Medulla oblongata (tissue), 1 donor: Measurements from ENCODE around the gene DLG1.

Experiments used
- DNase-seq: peaks from one replicate; pipeline ENCODE4 v3.0.0-alpha.2; 2015; ENCODE audit errors: extremely low spot score

Gene DLG1

DNA sequence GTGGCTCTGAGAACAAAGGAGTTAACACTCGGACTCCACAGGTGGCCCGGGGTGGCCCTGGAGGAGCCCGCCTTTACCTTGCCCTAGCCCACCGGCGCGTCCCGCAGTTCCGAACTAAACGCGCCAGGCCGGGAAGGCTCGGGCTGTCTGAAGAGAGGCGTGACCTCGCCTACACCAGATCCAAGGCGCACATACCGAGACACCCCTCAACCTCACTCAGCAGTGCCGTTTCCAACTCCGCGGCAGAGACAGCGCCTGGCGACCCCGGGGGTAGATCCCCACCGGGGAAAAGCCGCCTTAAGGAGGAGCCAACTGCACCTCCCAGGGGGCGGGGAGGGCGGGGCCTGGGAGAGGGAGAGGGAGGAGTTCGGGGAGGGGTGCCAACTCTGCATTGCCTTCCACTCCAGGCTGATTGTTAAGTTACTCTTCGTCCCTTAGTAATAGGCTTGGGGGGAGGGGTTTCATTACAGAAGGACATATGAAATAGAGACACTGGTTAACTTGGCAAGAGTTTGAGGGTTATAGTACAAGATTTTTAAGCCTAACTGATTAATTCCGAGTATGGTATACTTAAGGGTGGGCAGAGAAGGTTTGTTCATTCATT, at the start of gene DLG1:
TSS of gene DLG1 (minus strand) at position 272 of the 604 bp plus-strand sequence. CDS start 1,408 bp downstream, outside the sequence.
- DNase-seq: peak; percentile 85

DNA sequence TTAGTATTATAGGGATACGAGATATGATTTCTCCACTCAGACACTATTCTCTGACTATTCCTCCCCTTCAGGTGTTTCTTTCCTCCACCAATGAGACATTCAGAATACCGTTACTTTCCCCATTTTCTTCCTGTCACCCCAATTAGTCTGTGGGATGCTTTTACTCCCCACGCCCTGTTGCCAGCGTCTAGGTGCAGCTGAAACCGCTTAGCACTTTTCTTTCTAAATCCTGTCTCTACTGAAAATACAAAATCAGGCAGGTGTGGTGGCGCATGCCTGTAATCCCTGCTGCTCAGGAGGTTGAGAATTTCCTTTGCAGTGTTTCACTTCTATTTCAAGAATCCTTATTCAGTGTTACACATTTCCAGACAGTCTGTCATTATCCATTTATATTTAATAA, 49.6 kb upstream of the DLG1 start:
- DNase-seq: no peak

GRCh38 chr3:197345390-197345789, 47.0 kb upstream of the DLG1 start:
- no peak for DNase-seq

- no peak for DNase-seq
Observed at GRCh38 chr3:197344582-197345318, 46.3 kb upstream of the DLG1 start.

GRCh38 chr3:197343656-197344408, 45.4 kb upstream of the DLG1 start:
- no peak for DNase-seq

GRCh38 chr3:197343111-197343510, 44.7 kb upstream of the DLG1 start:
- DNase-seq: no peak

GRCh38 chr3:197340521-197340871, 42.1 kb upstream of the DLG1 start:
- no peak for DNase-seq

DNA sequence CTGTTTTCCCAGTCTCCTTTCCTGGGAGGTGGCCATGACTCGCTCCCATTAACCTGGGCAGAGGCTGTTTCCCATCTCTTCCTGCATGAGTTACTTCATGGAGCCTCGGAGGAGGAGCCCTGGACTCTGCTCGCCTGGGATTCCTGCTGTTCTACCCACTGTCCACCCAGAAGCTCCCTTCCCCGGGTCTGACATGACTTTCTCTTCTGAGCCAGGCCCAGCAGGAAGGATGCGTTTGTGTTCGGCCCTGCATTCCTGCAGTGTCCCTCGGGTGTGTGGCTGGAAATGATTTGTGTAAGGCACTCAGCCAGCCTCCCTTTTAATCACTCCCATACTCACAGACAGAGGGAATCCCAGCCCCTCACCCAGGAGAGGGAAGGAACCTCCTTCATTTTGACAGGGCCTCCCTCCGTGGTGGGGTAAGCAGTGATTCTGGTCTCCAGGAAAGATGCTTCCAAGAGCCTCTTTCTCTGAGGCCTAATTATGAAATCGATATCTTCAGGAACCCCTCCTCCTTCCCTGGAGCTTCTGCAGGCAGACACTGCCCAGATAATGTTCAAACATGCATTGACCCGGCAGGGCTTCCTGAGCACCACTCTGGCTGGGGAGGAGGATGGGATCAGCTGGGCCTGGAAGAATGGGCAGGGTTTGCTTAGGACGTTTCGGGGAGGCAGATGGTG, 41.6 kb upstream of the DLG1 start:
- DNase-seq: no peak

- no peak for DNase-seq
Observed at GRCh38 chr3:197338586-197338985, 40.2 kb upstream of the DLG1 start.

- no peak for DNase-seq
Observed at GRCh38 chr3:197337656-197338055, 39.2 kb upstream of the DLG1 start.

DNA sequence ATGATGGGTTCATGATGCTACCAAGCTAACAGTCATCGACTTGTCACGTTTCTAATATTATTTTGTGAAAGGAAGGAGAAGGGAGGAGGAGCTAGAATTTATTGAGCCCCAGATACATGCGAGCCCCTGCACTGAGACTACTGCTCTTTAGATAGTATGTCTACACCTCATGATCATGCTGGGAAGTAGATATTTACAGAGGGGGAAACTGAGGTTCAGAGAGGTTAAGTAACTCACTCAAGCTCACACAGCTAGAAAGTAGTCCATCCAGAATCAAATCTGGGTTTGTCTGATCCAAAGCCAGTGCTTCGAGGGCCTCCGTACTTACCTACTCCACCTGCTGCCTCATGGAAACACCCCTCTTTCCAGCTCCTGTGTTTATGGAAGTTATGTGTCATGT, 38.8 kb upstream of the DLG1 start:
- DNase-seq: no peak

DNA sequence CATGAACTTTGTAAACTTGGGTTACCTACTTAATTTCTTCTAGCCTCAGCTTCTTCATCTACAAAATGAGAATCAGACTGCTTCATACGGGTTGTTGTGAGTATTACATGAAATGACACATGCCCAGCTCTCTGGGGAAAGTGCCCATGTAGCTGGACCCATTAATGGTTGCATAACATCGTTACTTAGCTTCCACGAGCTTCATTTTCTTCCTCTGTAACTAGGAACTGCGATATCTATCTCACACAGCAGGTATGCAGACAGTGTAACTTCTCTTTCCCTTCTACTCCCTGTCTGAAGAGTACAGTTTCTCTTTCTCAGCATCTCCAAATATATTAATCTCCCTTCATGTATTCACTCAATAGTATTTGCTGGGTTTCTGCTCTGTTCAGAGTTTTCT, 37.9 kb upstream of the DLG1 start:
- no peak for DNase-seq

- no peak for DNase-seq
Observed at GRCh38 chr3:197335428-197336132, 37.2 kb upstream of the DLG1 start.

- DNase-seq: no peak
Observed at GRCh38 chr3:197333901-197334639, 35.7 kb upstream of the DLG1 start.

GRCh38 chr3:197331131-197331530, 32.7 kb upstream of the DLG1 start:
- no peak for DNase-seq

- DNase-seq: peak; percentile 85
Observed at GRCh38 chr3:197329382-197329781, 31.0 kb upstream of the DLG1 start.

DNA sequence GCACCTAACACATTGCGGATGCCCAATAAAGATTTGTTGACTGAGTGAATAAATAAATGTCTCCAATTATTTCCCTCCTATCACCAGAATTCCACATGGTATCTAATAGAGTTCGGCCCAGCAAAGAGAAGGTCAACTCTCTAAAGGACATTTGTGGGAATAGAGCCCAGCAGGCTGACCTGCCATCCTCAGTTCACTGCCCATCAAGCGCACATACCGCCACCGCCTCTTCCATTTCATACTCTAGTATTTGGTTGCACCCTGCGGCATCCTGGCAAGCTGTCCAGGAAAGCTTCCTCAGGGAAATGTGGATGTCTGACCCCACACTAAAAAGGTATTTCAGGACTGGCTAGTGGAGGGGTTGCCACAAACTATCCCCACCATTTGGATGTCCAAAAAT, 29.8 kb upstream of the DLG1 start:
- DNase-seq: no peak

- peak; percentile 84 for DNase-seq
Observed at GRCh38 chr3:197327701-197328100, 29.3 kb upstream of the DLG1 start.

DNA sequence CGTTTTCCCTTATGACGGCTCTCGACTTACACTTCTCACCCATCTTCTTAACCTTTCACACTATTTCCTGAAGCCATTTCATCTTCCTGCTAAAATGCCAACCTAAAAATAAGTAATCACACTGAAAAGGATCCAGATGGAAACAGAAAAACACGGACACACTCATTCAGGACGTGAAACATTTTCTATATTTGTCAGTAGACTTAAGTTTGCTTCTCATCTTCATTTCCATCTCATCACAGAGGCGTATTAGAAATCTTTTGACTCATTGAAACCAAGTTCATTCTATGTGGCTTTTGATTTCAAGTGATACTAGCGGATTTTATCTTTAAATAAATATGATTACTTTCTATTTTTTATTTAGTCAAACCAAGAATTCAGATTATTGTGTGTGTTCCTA, 27.4 kb upstream of the DLG1 start:
- DNase-seq: no peak

GRCh38 chr3:197322149-197322548, 23.7 kb upstream of the DLG1 start:
- DNase-seq: no peak

DNA sequence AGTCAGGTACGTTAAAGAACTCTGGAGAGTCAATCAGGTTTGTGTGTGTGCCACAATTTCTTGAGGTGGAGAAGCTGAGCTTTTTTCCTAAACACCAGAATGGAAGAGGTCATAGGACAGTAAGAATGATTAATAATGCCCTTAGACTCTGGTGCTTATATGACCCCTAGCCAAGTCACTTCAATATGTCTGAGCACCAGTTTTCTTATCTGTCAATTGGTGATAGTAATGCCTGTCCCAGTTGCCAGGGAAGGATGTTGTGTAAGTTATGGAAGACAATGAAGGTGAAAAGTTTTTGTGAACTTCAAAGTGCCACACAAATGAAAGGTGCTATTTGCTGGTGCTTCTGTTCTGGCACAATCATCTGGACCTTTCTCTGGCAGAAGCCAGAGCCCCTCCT, 22.2 kb upstream of the DLG1 start:
- DNase-seq: no peak
